Measurements from ENCODE around the gene GPR52.

Gene GPR52

GRCh38 chr1:174491606-174492005 is 43.8 kb downstream of the GPR52 start:
- H3K9me3 ChIP-seq (ENCODE audit: insufficient read depth, low read length), result no peaks in the 10 kb centered on the region
- DNase-seq (ENCODE audit: low read depth, low spot score), result no peak
- no peaks in the 10 kb centered on the region for H3K4me1 ChIP-seq (ENCODE audit: insufficient read depth, insufficient read length)
- H3K27me3 ChIP-seq (ENCODE audit: insufficient read depth, insufficient read length), result no peaks in the 10 kb centered on the region
- H3K9ac ChIP-seq (ENCODE audit: insufficient read length, low read depth), result no peak overlapping the region
- H3K4me3 ChIP-seq (ENCODE audit: insufficient read length, low read depth), result no peak overlapping the region
- H3K36me3 ChIP-seq (ENCODE audit: insufficient read depth, insufficient read length, low read length), result no peaks in the 10 kb centered on the region
- no peak for TF ChIP-seq YY1 (IDR thresholded peaks at IDR 0.05; ENCODE audit: insufficient read depth, insufficient read length)
- no peak for TF ChIP-seq ZNF274 (IDR thresholded peaks at IDR 0.05; ENCODE audit: low read depth, low read length)
- no peak for TF ChIP-seq SUZ12 (IDR thresholded peaks at IDR 0.05; ENCODE audit: extremely low read depth, insufficient read depth, insufficient read length)

- H3K4me3 ChIP-seq (ENCODE audit: insufficient read length, low read depth), result no peak overlapping the region
- peak; percentile 8 for DNase-seq (ENCODE audit: low read depth, low spot score)
- H3K9me3 ChIP-seq (ENCODE audit: insufficient read depth, low read length), result no peaks in the 10 kb centered on the region
- no peaks in the 10 kb centered on the region for H3K4me1 ChIP-seq (ENCODE audit: insufficient read depth, insufficient read length)
- no peak overlapping the region for H3K9ac ChIP-seq (ENCODE audit: insufficient read length, low read depth)
- no peaks in the 10 kb centered on the region for H3K36me3 ChIP-seq (ENCODE audit: insufficient read depth, insufficient read length, low read length)
- TF ChIP-seq ZNF274 (IDR thresholded peaks at IDR 0.05; ENCODE audit: low read depth, low read length) (no peak), SUZ12 (IDR thresholded peaks at IDR 0.05; ENCODE audit: extremely low read depth, insufficient read depth, insufficient read length) (no peak), YY1 (IDR thresholded peaks at IDR 0.05; ENCODE audit: insufficient read depth, insufficient read length) (no peak)
- H3K27me3 ChIP-seq (ENCODE audit: insufficient read depth, insufficient read length), result no peaks in the 10 kb centered on the region
Observed at GRCh38 chr1:174497478-174497877, 49.7 kb downstream of the GPR52 start.

All from NT2/D1 (cell line).